Gastroesophageal sphincter (tissue), 4 donors: ENCODE measurements around the gene MYH14. TPM values are rescaled to one million over a fixed set of nuclear protein-coding genes. Genes with fewer than 3 reads are reported as not detected.

Source experiments
- ATAC-seq: fragments of 150-250 bp; one replicate; pipeline ENCODE4 v1.9.1; 2016; ENCODE audit warnings: mild to moderate bottlenecking, moderate library complexity
- H3K27ac ChIP-seq, 4 donors: fragments of 200-600 bp; sonication (generic) in 3 of 4; 1 replicate in 3 of 4; 2 replicates in 1 of 4; pipeline ENCODE4 v1.5.1; 2016 to 2019
- H3K27me3 ChIP-seq: fragments of 200-600 bp; sonication (generic); one replicate; pipeline ENCODE4 v1.5.1; 2019
- H3K36me3 ChIP-seq, 2 donors: fragments of 200-600 bp; sonication (generic); one replicate each; pipeline ENCODE4 v1.5.1; 2019; ENCODE audit warnings: control low read depth in 1 of 2
- H3K4me1 ChIP-seq, 3 donors: fragments of 200-600 bp; sonication (generic); 1 replicate in 2 of 3; 2 replicates in 1 of 3; pipeline ENCODE4 v1.5.1; 2016 to 2019; ENCODE audit warnings: control low read depth in 2 of 3
- H3K4me3 ChIP-seq, 2 donors: fragments of 200-600 bp; sonication (generic); one replicate each; pipeline ENCODE4 v1.5.1; 2019; ENCODE audit warnings: mild to moderate bottlenecking in 1 of 2, moderate library complexity in 1 of 2
- H3K9me3 ChIP-seq, 3 donors: fragments of 200-600 bp; sonication (generic); one replicate each; pipeline ENCODE4 v1.5.1; 2017 to 2019; ENCODE audit warnings: control low read depth in 2 of 3
- CTCF ChIP-seq, 4 experiments: fragments of 200-600 bp in 2 of 4; fragments of 450-650 bp in 2 of 4; sonication (generic) in 1 of 4; IDR thresholded peaks; one replicate each; pipeline ENCODE4 v1.5.1; 2017 to 2019; ENCODE audit warnings: antibody characterized with exemption in 4 of 4, mild to moderate bottlenecking in 2 of 4, moderate library complexity in 2 of 4
- EP300 ChIP-seq: sonication (generic); formaldehyde crosslinking; IDR thresholded peaks from one replicate; pipeline ENCODE4 v1.6.1; 2017; ENCODE audit warnings: antibody characterized with exemption, mild to moderate bottlenecking
- POLR2A ChIP-seq, 2 donors: fragments of 450-650 bp; IDR thresholded peaks; one replicate each; pipeline ENCODE4 v1.6.1; 2017; ENCODE audit warnings: antibody characterized with exemption in 2 of 2, mild to moderate bottlenecking in 2 of 2, moderate library complexity in 1 of 2
- POLR2AphosphoS5 ChIP-seq: sonication (generic); formaldehyde crosslinking; IDR thresholded peaks from one replicate; pipeline ENCODE4 v1.6.1; 2017; ENCODE audit warnings: antibody characterized with exemption
- WGBS, 2 donors: methylation state at CpG; one replicate each; pipeline ENCODE4 v1.1.5; 2018; ENCODE audit warnings: low coverage in 1 of 2; 5-methylcytosine and 5-hydroxymethylcytosine counted together
- total RNA-seq, 4 donors: library from RNA; depleted of rRNA; stranded (reverse); fragments of >200 nt; gene quantifications; one replicate each; pipeline ENCODE4 v1.1.0, GENCODE V29; 2016

The MYH14 gene
- total RNA-seq, 4 donors from 2014 or later: 3.5 to 10.0 (median 6.1) TPM

- peaks cover 84% of the 10 kb centered on the region for H3K27me3 ChIP-seq
- no peak for ATAC-seq
- peaks cover 0 to 68% (median 16%) of the 10 kb centered on the region in 3 donors for H3K4me1 ChIP-seq
- no peak overlapping the region for H3K4me3 ChIP-seq
- H3K27ac ChIP-seq: peak overlapping the region in 2 of 4 donors; percentile 6 to 24
- no peaks in the 10 kb centered on the region for H3K9me3 ChIP-seq
- H3K36me3 ChIP-seq: no peaks in the 10 kb centered on the region
- TF ChIP-seq POLR2AphosphoS5: no peak
- no peak for TF ChIP-seq CTCF (IDR thresholded peaks at IDR 0.05)
- TF ChIP-seq EP300: no peak
- TF ChIP-seq POLR2A (IDR thresholded peaks at IDR 0.05): no peak
- 0 to 17% methylated on average over 1 of the region's 2 CpGs for WGBS, 2 donors
These were observed 128.5 kb downstream of the MYH14 start for GRCh38 chr19:50331994-50332243.

- Histone ChIP-seq H3K27me3 (peaks cover 79% of the 10 kb centered on the region), H3K9me3 (no peaks in the 10 kb centered on the region), H3K4me3 (peak overlapping the region in 1 of 2 donors; percentile 54), H3K36me3 (no peaks in the 10 kb centered on the region), H3K27ac (peak overlapping the region in 3 of 4 donors; percentile 67 to 75 (median 72)), H3K4me1 (peaks cover 0 to 68% (median 16%) of the 10 kb centered on the region in 3 donors)
- WGBS, 2 donors: 8 to 26% methylated on average over 13 to 16 of the region's 20 CpGs
- no peak for ATAC-seq
- no peak for TF ChIP-seq EP300
- no peak for TF ChIP-seq POLR2A (IDR thresholded peaks at IDR 0.05)
- TF ChIP-seq POLR2AphosphoS5: no peak
- no peak for TF ChIP-seq CTCF (IDR thresholded peaks at IDR 0.05)
These were observed 129.0 kb downstream of the MYH14 start for GRCh38 chr19:50332244-50333038.

GRCh38 chr19:50333235-50333736, 129.9 kb downstream of the MYH14 start:
- Histone ChIP-seq H3K4me3 (peak overlapping the region; percentile 5 to 54), H3K4me1 (peaks cover 0 to 61% (median 16%) of the 10 kb centered on the region in 3 donors), H3K27me3 (peaks cover 70% of the 10 kb centered on the region), H3K9me3 (no peaks in the 10 kb centered on the region), H3K27ac (peak overlapping the region in 3 of 4 donors; percentile 67 to 75 (median 72)), H3K36me3 (no peaks in the 10 kb centered on the region)
- peak; percentile 52 for ATAC-seq
- 0% methylated on average over 19 of the region's 34 CpGs; no CpG with 5 or more reads in 1 of the 2 donors for WGBS, 2 donors
- TF ChIP-seq POLR2AphosphoS5 (no peak), POLR2A (IDR thresholded peaks at IDR 0.05) (no peak), EP300 (no peak), CTCF (IDR thresholded peaks at IDR 0.05) (no peak)

GRCh38 chr19:50333737-50334617, 130.6 kb downstream of the MYH14 start:
- peaks cover 0 to 56% (median 16%) of the 10 kb centered on the region in 3 donors for H3K4me1 ChIP-seq
- 25% methylated on average over 2 of the region's 54 CpGs; no CpG with 5 or more reads in 1 of the 2 donors for WGBS, 2 donors

More at GRCh38 chr19:50333737-50334617, 130.6 kb downstream of the MYH14 start:
- Histone ChIP-seq H3K4me3 (peak overlapping the region; percentile 5 to 54), H3K27me3 (peaks cover 67% of the 10 kb centered on the region), H3K27ac (peak overlapping the region in 3 of 4 donors; percentile 67 to 75 (median 72)), H3K9me3 (no peaks in the 10 kb centered on the region), H3K36me3 (no peaks in the 10 kb centered on the region)
- TF ChIP-seq EP300 (no peak), POLR2A (IDR thresholded peaks at IDR 0.05) (peak; percentile 40 to 53), CTCF (IDR thresholded peaks at IDR 0.05) (peak in 1 of 4 experiments; percentile 15), POLR2AphosphoS5 (peak; percentile 42)
- peak; percentile 24 for ATAC-seq
